Heart left ventricle (tissue), 13 donors: Measurements from ENCODE around the gene ZBTB4.

Source experiments
- CTCF ChIP-seq, 12 donors: fragments of 200-600 bp; sonication (generic) in 4 of 12; IDR thresholded peaks; one replicate each; pipeline versions ENCODE4 v1.5.0 to v1.8.0; 2018 to 2022; ENCODE audit warnings: antibody characterized with exemption in 12 of 12, mild to moderate bottlenecking in 5 of 12
- POLR2A ChIP-seq, 2 donors: fragments of 450-650 bp; IDR thresholded peaks; one replicate each; pipeline ENCODE4 v1.6.1; 2017; ENCODE audit warnings: antibody characterized with exemption in 2 of 2, mild to moderate bottlenecking in 2 of 2, moderate library complexity in 2 of 2
- donor health status: ischemic (EF 13 %, LVEDD 7.1; RV severe dilation, severe dysfunction).
- donor health status: DM: no; HTN: yes; CAD: no.
- donor health status: DM: no; HTN: no; CAD: no.
- donor health status: ischemic (EF 25% LVEDD 6.9; RV normal size, moderate dysfunction).
- donor health status: ischemic (EF 25% LVEDD 5.7; RV mildly dilated, moderate dysfunction).
- donor health status: ischemic (EF 35%, LVEDD 5.7; RV mildly dilated, moderate dysfunction).
- donor health status: nonischemic (EF 11% LVEDD 7.7; RV severe dilation, severe dysfunction).
- donor health status: DM: yes; HTN: yes; CAD: no.
- donor health status: PGD.
- donor health status: ischemic (EF 29% LVEDD 5.4; RV normal size, mild dysfunction).
- donor health status: nonischemic (EF 23%, LVEDD 6.1; RV moderate dilation, normal function).

GRCh38 chr17:7440834-7441195, 38.6 kb downstream of the ZBTB4 start:
- no peak for TF ChIP-seq CTCF (IDR thresholded peaks at IDR 0.05)
- no peak for TF ChIP-seq POLR2A (IDR thresholded peaks at IDR 0.05)
